GM23248 (cell line): ENCODE data around the gene PPM1H. TPM values are rescaled to one million over a fixed set of nuclear protein-coding genes. Genes with fewer than 3 reads are reported as not detected.
A peak's percentile ranks its signal among the peaks of the same experiment; 100 is the strongest.

Experiments used
- DNase-seq: peaks from one replicate; pipeline ENCODE4 v3.0.0-alpha.2; 2015
- H2AFZ ChIP-seq: fragments of 200-600 bp; sonication (generic); 2 replicates; pipeline ENCODE4 v1.6.1; 2016; ENCODE audit warnings: antibody characterized with exemption
- H3F3A ChIP-seq: fragments of 200-600 bp; sonication (generic); 2 replicates; pipeline ENCODE4 v1.6.1; 2016; ENCODE audit warnings: mild to moderate bottlenecking, antibody characterized with exemption, mixed run types; ENCODE audit not compliant: insufficient read depth
- H3K27ac ChIP-seq: fragments of 200-600 bp; sonication (generic); 2 replicates; pipeline ENCODE4 v1.5.1; 2016; ENCODE audit warnings: mild to moderate bottlenecking
- H3K27me3 ChIP-seq: fragments of 200-600 bp; sonication (generic); replicated peaks from 2 replicates; pipeline ENCODE4 v1.6.1; 2016; ENCODE audit warnings: mild to moderate bottlenecking; ENCODE audit not compliant: insufficient read depth
- H3K36me3 ChIP-seq: fragments of 200-600 bp; sonication (generic); 2 replicates; pipeline ENCODE4 v1.6.1; 2016; ENCODE audit warnings: low read depth, mild to moderate bottlenecking
- H3K4me1 ChIP-seq: fragments of 200-600 bp; sonication (generic); 2 replicates; pipeline ENCODE4 v1.6.1; 2016; ENCODE audit warnings: mild to moderate bottlenecking; ENCODE audit not compliant: insufficient read depth
- H3K4me2 ChIP-seq: fragments of 200-600 bp; sonication (generic); one replicate; pipeline ENCODE4 v1.6.1; 2016; ENCODE audit warnings: mild to moderate bottlenecking; ENCODE audit not compliant: unreplicated experiment
- H3K4me3 ChIP-seq: fragments of 200-600 bp; sonication (generic); 2 replicates; pipeline ENCODE4 v1.5.1; 2016; ENCODE audit warnings: mild to moderate bottlenecking
- H3K79me2 ChIP-seq: fragments of 200-600 bp; sonication (generic); 2 replicates; pipeline ENCODE4 v1.6.1; 2016; ENCODE audit warnings: mild to moderate bottlenecking; ENCODE audit not compliant: insufficient read depth
- H3K9ac ChIP-seq: fragments of 200-600 bp; sonication (generic); 2 replicates; pipeline ENCODE4 v1.6.1; 2016; ENCODE audit warnings: mild to moderate bottlenecking
- H3K9me2 ChIP-seq: fragments of 200-600 bp; sonication (generic); 2 replicates; pipeline ENCODE4 v1.6.1; 2016; ENCODE audit warnings: mixed run types, mild to moderate bottlenecking, moderate library complexity; ENCODE audit not compliant: insufficient read depth
- H3K9me3 ChIP-seq: fragments of 200-600 bp; sonication (generic); one replicate; pipeline ENCODE4 v1.6.1; 2017; ENCODE audit warnings: low read depth
- H4K20me1 ChIP-seq: fragments of 200-600 bp; sonication (generic); 2 replicates; pipeline ENCODE4 v1.6.0; 2016; ENCODE audit not compliant: insufficient read depth
- EZH2 ChIP-seq: fragments of 200-600 bp; sonication (generic); IDR thresholded peaks from 2 replicates; pipeline ENCODE4 v1.6.1; 2018; ENCODE audit warnings: antibody characterized with exemption, mild to moderate bottlenecking; ENCODE audit not compliant: insufficient read depth, poor library complexity, severe bottlenecking
- EZH2phosphoT487 ChIP-seq: fragments of 200-600 bp; sonication (generic); IDR thresholded peaks from 2 replicates; pipeline ENCODE4 v1.6.1; 2018; ENCODE audit warnings: antibody characterized with exemption, moderate library complexity, mild to moderate bottlenecking, low read depth; ENCODE audit not compliant: insufficient read depth
- WGBS, 2 experiments: methylation state at CpG; one replicate each; pipeline ENCODE4 v1.1.6; 2015 to 2017; ENCODE audit warnings: low lambda C conversion rate in 2 of 2, low coverage in 1 of 2; ENCODE audit errors: missing lambda C conversion rate in 2 of 2; 5-methylcytosine and 5-hydroxymethylcytosine counted together
- in situ Hi-C: fragments of 300-500 bp; cut with MboI; formaldehyde crosslinking; loops from 2 replicates; pipeline ENCODE4 v1.15.0; 2020
- polyA plus RNA-seq: library from polyadenylated mRNA; unstranded; fragments of >200 nt; fragmentation: Nextera tagmentation; extraction: Ambion mirVana; gene quantifications from 2 replicates; pipeline ENCODE4 v1.2.1, GENCODE V29; 2016
- total RNA-seq: library from RNA; depleted of rRNA; stranded (reverse); fragments of >200 nt; shearing (Covaris generic); gene quantifications from 2 replicates; pipeline ENCODE4 v1.2.3, GENCODE V29; 2014

Gene PPM1H
- total and polyA plus RNA-seq, 2 experiments from 2014 or later, result 0.13 to 1.2 TPM

DNA sequence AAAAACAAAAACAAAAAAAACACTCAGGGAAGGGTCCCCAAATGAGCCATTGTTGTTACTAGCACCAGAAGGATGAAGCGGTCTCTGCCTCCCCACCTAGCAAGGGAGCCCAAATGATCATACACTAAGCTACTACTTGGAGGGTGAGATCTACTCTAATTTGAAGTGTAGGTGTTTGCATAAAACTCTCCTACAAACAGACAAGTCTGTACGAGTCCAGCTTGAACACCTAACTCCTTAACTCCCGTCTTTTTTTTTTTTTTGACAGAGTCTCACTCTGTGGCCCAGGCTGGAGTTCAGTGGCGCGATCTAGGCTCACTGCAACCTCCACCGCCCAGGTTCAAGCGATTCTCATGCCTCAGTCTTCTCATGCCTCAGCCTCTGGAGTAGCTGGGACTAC, 132.6 kb downstream of the PPM1H start:
- H3K9me2 ChIP-seq, result no peaks in the 10 kb centered on the region
- H3K4me3 ChIP-seq, result no peak overlapping the region
- H3K9ac ChIP-seq, result no peak overlapping the region
- no peak for DNase-seq
- no peaks in the 10 kb centered on the region; the same call in 1 of the 2 replicates for H3F3A ChIP-seq
- 95 to 98% methylated on average over 7 of the region's 7 CpGs for WGBS, 2 experiments
- H2AFZ ChIP-seq, result no peak overlapping the region
- no peaks in the 10 kb centered on the region for H3K36me3 ChIP-seq
- TF ChIP-seq EZH2phosphoT487 (no peak), EZH2 (no peak)
- in situ Hi-C loops, result loop anchor here (10.0 kb wide), 1 partner anchor 368 kb away; no protein-coding TSS in a partner anchor
- H3K27me3 ChIP-seq, result no peaks in the 10 kb centered on the region
- H3K79me2 ChIP-seq, result no peaks in the 10 kb centered on the region
- H3K9me3 ChIP-seq, result no peaks in the 10 kb centered on the region
- H3K4me2 ChIP-seq, result no peak overlapping the region
- no peak overlapping the region for H3K27ac ChIP-seq
- H3K4me1 ChIP-seq, result no peaks in the 10 kb centered on the region
- H4K20me1 ChIP-seq, result no peaks in the 10 kb centered on the region

DNA sequence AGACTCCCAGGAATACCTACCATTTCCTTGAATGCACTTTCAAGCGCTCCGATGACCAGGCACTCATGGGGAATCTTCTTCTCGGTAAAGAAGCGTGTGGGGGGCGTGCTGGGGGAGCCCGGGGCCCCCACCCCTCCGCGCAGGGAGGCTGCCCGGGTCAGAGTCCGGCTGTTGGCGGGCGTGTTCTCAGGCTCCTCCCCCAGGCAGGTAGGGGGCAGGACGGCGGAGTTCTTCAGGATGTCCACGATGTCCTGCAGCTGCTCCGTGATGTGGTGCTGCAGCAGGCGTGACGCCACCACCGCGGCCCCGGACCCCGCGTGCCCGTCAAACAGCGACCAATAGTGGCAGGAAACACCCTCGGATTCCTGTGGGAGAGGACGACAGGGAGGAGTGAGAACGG, 133.2 kb downstream of the PPM1H start:
- H3K79me2 ChIP-seq, result no peaks in the 10 kb centered on the region
- peak overlapping the region; percentile 46 for H2AFZ ChIP-seq
- H3K27me3 ChIP-seq, result no peaks in the 10 kb centered on the region
- H3F3A ChIP-seq, result no peaks in the 10 kb centered on the region; the same call in 1 of the 2 replicates
- H3K4me2 ChIP-seq, result no peak overlapping the region
- H4K20me1 ChIP-seq, result no peaks in the 10 kb centered on the region
- in situ Hi-C loops, result loop anchor here (10.0 kb wide), 1 partner anchor 367 kb away; no protein-coding TSS in a partner anchor
- 94 to 96% methylated on average over 20 to 28 of the region's 28 CpGs for WGBS, 2 experiments
- TF ChIP-seq EZH2 (no peak), EZH2phosphoT487 (no peak)
- H3K4me1 ChIP-seq, result no peaks in the 10 kb centered on the region
- no peak overlapping the region for H3K27ac ChIP-seq
- no peaks in the 10 kb centered on the region for H3K9me3 ChIP-seq
- no peak for DNase-seq
- no peaks in the 10 kb centered on the region for H3K36me3 ChIP-seq
- H3K9me2 ChIP-seq, result no peaks in the 10 kb centered on the region
- no peak overlapping the region for H3K4me3 ChIP-seq
- H3K9ac ChIP-seq, result no peak overlapping the region

DNA sequence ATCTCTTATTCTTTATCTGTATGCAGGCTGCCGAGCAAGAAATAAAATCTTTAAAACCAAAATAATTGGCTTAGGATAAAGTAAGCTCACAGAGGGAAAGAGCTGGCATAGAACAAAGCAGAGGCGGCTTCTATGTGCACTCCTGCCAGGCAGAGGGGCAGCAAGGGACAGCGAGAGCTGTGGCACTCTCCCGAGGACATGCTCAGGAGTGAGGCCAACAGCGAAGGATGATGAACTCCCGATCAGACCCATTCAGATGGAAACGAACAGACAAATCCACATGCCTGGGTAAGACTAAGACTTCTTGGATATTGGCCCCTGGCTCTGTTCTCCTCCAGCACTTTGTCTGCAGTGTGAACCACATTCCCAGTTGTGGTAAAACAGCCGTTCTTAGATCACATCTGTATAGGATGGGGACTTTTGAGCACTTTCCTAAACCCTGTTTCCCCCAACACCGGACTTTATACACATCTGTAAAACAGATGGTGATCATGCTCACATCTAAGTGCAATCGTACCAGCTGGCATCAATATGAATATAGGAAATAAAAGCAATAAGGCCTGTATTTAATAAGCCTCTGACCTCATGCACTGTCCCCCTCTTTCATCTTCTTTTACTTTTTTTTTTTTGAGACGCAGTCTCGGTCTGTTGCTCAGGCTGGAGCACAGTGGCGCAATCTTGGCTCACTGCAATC, 134.1 kb downstream of the PPM1H start:
- Histone ChIP-seq H4K20me1 (no peaks in the 10 kb centered on the region), H3K79me2 (no peaks in the 10 kb centered on the region), H3K4me1 (no peaks in the 10 kb centered on the region), H3K27me3 (no peaks in the 10 kb centered on the region), H2AFZ (peak overlapping the region; percentile 46), H3F3A (no peaks in the 10 kb centered on the region; the same call in 1 of the 2 replicates), H3K9me2 (no peaks in the 10 kb centered on the region), H3K27ac (no peak overlapping the region), H3K4me2 (peak overlapping the region; percentile 14), H3K4me3 (no peak overlapping the region), H3K36me3 (no peaks in the 10 kb centered on the region), H3K9ac (no peak overlapping the region), H3K9me3 (no peaks in the 10 kb centered on the region)
- in situ Hi-C loops, result loop anchor here (10.0 kb wide), 1 partner anchor 366 kb away; no protein-coding TSS in a partner anchor
- 13 to 20% methylated on average over 13 of the region's 13 CpGs for WGBS, 2 experiments
- DNase-seq, result peak; percentile 33
- TF ChIP-seq EZH2, result no peak
- no peak for TF ChIP-seq EZH2phosphoT487

DNA sequence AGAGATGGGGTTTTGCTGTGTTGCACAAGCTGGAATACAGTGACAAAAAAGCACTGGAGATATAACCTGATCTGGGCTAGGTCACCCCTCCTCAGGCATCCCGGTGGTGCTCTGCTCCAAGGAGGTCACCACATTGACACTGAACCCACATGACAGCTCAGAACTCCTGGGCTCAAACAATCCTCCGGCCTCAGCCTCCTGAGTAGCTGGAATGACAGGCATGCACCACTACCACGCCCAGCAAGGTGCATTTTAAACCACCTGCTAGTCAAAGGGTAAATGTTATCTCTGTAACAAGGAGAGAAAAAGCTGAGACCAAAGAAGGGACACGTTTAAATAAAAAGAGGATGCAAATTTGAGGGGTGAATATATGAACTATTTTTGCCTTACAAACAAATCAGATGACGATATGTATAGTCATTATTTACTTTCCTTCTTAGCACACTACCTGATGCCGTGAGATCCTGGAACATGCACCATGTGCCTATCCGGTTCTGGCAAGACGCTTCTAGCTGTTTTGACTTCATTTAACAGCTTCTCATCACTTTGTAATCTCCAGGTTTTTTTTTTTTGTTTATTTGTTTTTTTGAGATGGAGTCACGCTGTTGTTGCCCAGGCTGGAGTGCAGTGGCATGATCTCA, 135.1 kb downstream of the PPM1H start:
- H4K20me1 ChIP-seq, result no peaks in the 10 kb centered on the region
- H3K27me3 ChIP-seq, result no peaks in the 10 kb centered on the region
- no peaks in the 10 kb centered on the region for H3K36me3 ChIP-seq
- no peaks in the 10 kb centered on the region; the same call in 1 of the 2 replicates for H3F3A ChIP-seq
- H3K4me2 ChIP-seq, result no peak overlapping the region
- no peaks in the 10 kb centered on the region for H3K9me2 ChIP-seq
- H3K9ac ChIP-seq, result no peak overlapping the region
- H2AFZ ChIP-seq, result no peak overlapping the region
- no peak for TF ChIP-seq EZH2phosphoT487
- TF ChIP-seq EZH2, result no peak
- no peaks in the 10 kb centered on the region for H3K9me3 ChIP-seq
- no peak overlapping the region for H3K4me3 ChIP-seq
- in situ Hi-C loops, result loop anchor here (10.0 kb wide), 2 partner anchors 215 to 365 kb away; no protein-coding TSS in a partner anchor
- no peaks in the 10 kb centered on the region for H3K79me2 ChIP-seq
- no peaks in the 10 kb centered on the region for H3K4me1 ChIP-seq
- WGBS, 2 experiments, result 83 to 84% methylated on average over 9 of the region's 9 CpGs
- no peak for DNase-seq
- no peak overlapping the region for H3K27ac ChIP-seq
